ENCODE data around the gene FRS3. TPM values are rescaled to one million over a fixed set of nuclear protein-coding genes. Genes with fewer than 3 reads are reported as not detected.

Gene FRS3
- total RNA-seq, 1 donor from 2014 or later, result 26.0 TPM

DNA sequence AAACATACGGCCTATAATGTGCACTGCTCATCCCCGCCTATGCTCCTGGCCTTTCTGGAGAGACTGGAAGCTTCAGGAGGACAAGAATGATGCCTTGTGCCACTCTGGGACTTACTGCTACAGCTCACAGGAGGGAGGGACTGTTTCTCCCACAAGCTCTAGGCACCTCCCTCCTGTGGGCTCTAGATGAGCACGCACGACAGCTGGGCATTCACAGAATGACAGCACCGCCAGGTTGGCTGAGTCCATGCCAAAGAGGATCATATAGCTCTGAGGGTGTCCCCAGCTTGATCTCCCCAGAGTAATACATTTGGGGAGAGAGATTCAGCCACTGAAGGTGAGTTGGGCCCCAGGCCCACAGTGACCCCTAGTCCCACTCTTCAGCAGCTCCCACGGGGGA lies 22.4 kb downstream of the FRS3 start:
- intact Hi-C loops (cut with DNase I), result no loop called here
- Histone ChIP-seq H3K9me3 (no peaks in the 10 kb centered on the region), H3K4me1 (no peaks in the 10 kb centered on the region), H3K27me3 (no peaks in the 10 kb centered on the region), H3K27ac (no peak overlapping the region), H3K4me3 (no peak overlapping the region), H3K36me3 (no peaks in the 10 kb centered on the region)
- DNase-seq (ENCODE audit: low spot score in 2 of 2), result no peak
- TF ChIP-seq, protein P1, sequence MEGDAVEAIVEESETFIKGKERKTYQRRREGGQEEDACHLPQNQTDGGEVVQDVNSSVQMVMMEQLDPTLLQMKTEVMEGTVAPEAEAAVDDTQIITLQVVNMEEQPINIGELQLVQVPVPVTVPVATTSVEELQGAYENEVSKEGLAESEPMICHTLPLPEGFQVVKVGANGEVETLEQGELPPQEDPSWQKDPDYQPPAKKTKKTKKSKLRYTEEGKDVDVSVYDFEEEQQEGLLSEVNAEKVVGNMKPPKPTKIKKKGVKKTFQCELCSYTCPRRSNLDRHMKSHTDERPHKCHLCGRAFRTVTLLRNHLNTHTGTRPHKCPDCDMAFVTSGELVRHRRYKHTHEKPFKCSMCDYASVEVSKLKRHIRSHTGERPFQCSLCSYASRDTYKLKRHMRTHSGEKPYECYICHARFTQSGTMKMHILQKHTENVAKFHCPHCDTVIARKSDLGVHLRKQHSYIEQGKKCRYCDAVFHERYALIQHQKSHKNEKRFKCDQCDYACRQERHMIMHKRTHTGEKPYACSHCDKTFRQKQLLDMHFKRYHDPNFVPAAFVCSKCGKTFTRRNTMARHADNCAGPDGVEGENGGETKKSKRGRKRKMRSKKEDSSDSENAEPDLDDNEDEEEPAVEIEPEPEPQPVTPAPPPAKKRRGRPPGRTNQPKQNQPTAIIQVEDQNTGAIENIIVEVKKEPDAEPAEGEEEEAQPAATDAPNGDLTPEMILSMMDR (IDR thresholded peaks at IDR 0.05), result no peak

GRCh38 chr6:41756354-41756753 lies 23.3 kb downstream of the FRS3 start:
- intact Hi-C loops (cut with DNase I), result no loop called here
- TF ChIP-seq, protein P1 (IDR thresholded peaks at IDR 0.05), result no peak

GRCh38 chr6:41755895-41756294 lies 23.8 kb downstream of the FRS3 start:
- no peaks in the 10 kb centered on the region for H3K4me1 ChIP-seq
- no peaks in the 10 kb centered on the region for H3K36me3 ChIP-seq
- TF ChIP-seq, protein P1 (IDR thresholded peaks at IDR 0.05), result no peak
- H3K9me3 ChIP-seq, result no peaks in the 10 kb centered on the region
- H3K4me3 ChIP-seq, result no peak overlapping the region
- intact Hi-C loops (cut with DNase I), result no loop called here
- DNase-seq (ENCODE audit: low spot score in 2 of 2), result no peak
- no peak overlapping the region for H3K27ac ChIP-seq
- no peaks in the 10 kb centered on the region for H3K27me3 ChIP-seq

More at GRCh38 chr6:41756354-41756753, 23.3 kb downstream of the FRS3 start:
- Histone ChIP-seq H3K4me1 (no peaks in the 10 kb centered on the region), H3K36me3 (no peaks in the 10 kb centered on the region), H3K9me3 (no peaks in the 10 kb centered on the region), H3K27ac (no peak overlapping the region), H3K4me3 (no peak overlapping the region), H3K27me3 (no peaks in the 10 kb centered on the region)
- DNase-seq (ENCODE audit: low spot score in 2 of 2), result no peak

DNA sequence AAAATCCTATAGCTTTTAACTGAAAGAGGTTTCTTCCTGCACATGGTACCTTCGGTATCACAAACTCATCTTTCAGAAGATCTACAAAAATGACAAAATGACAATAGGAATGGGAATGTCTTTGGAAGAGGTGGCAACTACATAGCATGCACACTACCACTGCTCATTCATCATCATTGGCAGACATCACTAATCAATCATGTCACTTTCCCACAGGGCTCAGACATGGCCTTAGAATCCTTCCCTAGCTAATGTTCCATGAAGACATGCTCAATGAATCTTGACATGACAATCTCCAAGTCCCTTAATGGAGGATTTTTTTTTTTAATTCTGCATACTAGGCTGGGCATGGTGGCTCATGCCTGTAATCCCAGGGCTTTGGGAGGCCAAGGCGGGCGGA lies 29.3 kb downstream of the FRS3 start:
- Histone ChIP-seq H3K9me3 (no peaks in the 10 kb centered on the region), H3K36me3 (no peaks in the 10 kb centered on the region), H3K4me3 (no peak overlapping the region), H3K4me1 (no peaks in the 10 kb centered on the region), H3K27me3 (no peaks in the 10 kb centered on the region), H3K27ac (no peak overlapping the region)
- intact Hi-C loops (cut with DNase I), result no loop called here
- TF ChIP-seq, protein P1 (IDR thresholded peaks at IDR 0.05), result no peak
- no peak for DNase-seq (ENCODE audit: low spot score in 2 of 2)

DNA sequence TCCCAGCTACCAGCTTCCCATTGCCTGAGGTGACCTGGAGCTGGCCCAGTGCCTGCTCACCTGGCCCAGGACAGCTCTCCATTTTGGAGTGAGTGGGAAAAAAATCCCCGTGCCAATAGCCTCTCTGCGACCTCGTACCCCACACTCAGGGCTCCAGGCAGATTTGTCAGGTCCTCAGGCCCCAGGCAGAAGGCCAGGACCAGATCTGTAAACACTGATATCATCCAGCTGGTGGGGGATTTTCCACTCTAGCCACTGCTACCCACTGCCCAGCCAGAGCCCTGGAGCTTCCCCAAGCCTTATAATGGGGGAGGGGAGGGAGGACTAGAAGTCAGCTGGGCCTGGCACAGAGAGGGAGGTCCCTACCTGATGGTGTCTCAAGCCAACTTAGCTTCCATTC lies 31.2 kb downstream of the FRS3 start:
- H3K36me3 ChIP-seq, result no peaks in the 10 kb centered on the region
- DNase-seq (ENCODE audit: low spot score in 2 of 2), result no peak
- H3K27ac ChIP-seq, result no peak overlapping the region
- TF ChIP-seq, protein P1 (IDR thresholded peaks at IDR 0.05), result no peak
- intact Hi-C loops (cut with DNase I), result no loop called here
- no peak overlapping the region for H3K4me3 ChIP-seq
- no peaks in the 10 kb centered on the region for H3K27me3 ChIP-seq
- H3K4me1 ChIP-seq, result no peaks in the 10 kb centered on the region
- no peaks in the 10 kb centered on the region for H3K9me3 ChIP-seq

DNA sequence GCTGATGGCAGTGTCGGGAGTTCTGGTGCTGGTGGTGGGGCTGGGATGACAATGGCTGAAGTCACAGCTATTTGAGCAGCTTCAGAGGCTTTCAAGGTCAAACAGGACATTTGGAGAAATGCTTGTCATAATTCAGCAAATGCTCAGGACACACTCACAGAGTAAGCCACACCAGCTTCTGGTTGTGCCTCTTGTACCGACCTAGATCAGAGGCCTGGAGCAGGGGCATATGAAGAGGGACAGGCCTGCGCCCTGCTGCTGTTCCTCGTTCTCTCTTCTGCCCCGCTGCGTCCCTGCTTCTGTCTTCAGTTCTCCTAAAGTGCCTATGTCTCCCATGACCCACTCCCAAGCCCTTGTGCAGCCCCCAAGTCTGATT lies 31.6 kb downstream of the FRS3 start:
- Histone ChIP-seq H3K36me3 (no peaks in the 10 kb centered on the region), H3K4me3 (no peak overlapping the region), H3K27ac (no peak overlapping the region), H3K27me3 (no peaks in the 10 kb centered on the region), H3K9me3 (no peaks in the 10 kb centered on the region), H3K4me1 (no peaks in the 10 kb centered on the region)
- DNase-seq (ENCODE audit: low spot score in 2 of 2), result no peak
- TF ChIP-seq, protein P1 (IDR thresholded peaks at IDR 0.05), result no peak
- intact Hi-C loops (cut with DNase I), result no loop called here
